Measurements from ENCODE around the gene METTL9.
"Not testable (repeated sequence)": the region's sequence is repeated elsewhere in the genome, so short reads cannot be mapped to it uniquely, and the experiment has no call there.

The METTL9 gene

GRCh38 chr16:21664801-21665492 lies 65.6 kb downstream of the METTL9 start:
- peaks cover 17% of the 10 kb centered on the region for H3K4me1 Mint-ChIP-seq
- H3K9me3 Mint-ChIP-seq: peaks cover 6% of the 10 kb centered on the region
- no peak for DNase-seq
- H3K36me3 Mint-ChIP-seq (ENCODE audit: low read depth): peaks cover 11% of the 10 kb centered on the region
- H3K27me3 Mint-ChIP-seq (ENCODE audit: low read depth, poor library complexity): peaks cover 27% of the 10 kb centered on the region
- no peak overlapping the region for H3K4me3 Mint-ChIP-seq
- no peak overlapping the region for H3K27ac Mint-ChIP-seq
- no peak for TF ChIP-seq CTCF (IDR thresholded peaks at IDR 0.05)

GRCh38 chr16:21666772-21667171 lies 67.4 kb downstream of the METTL9 start:
- peaks cover 17% of the 10 kb centered on the region for H3K4me1 Mint-ChIP-seq
- peak overlapping the region; percentile 98 for H3K27ac Mint-ChIP-seq
- no peak overlapping the region for H3K4me3 Mint-ChIP-seq
- no peak for TF ChIP-seq CTCF (IDR thresholded peaks at IDR 0.05)
- peaks cover 5% of the 10 kb centered on the region for H3K36me3 Mint-ChIP-seq (ENCODE audit: low read depth)
- peaks cover 34% of the 10 kb centered on the region for H3K27me3 Mint-ChIP-seq (ENCODE audit: low read depth, poor library complexity)
- no peak for DNase-seq
- H3K9me3 Mint-ChIP-seq: peaks cover 6% of the 10 kb centered on the region

GRCh38 chr16:21667575-21667974 lies 68.2 kb downstream of the METTL9 start:
- H3K4me1 Mint-ChIP-seq: peaks cover 17% of the 10 kb centered on the region
- peaks cover 5% of the 10 kb centered on the region for H3K36me3 Mint-ChIP-seq (ENCODE audit: low read depth)
- no peak for TF ChIP-seq CTCF (IDR thresholded peaks at IDR 0.05)
- H3K27ac Mint-ChIP-seq: no peak overlapping the region
- H3K9me3 Mint-ChIP-seq: peaks cover 6% of the 10 kb centered on the region
- H3K27me3 Mint-ChIP-seq (ENCODE audit: low read depth, poor library complexity): peaks cover 30% of the 10 kb centered on the region
- no peak for DNase-seq
- no peak overlapping the region for H3K4me3 Mint-ChIP-seq

- Mint-ChIP-seq H3K4me3 (no peak overlapping the region), H3K4me1 (no peaks in the 10 kb centered on the region), H3K9me3 (peaks cover 17% of the 10 kb centered on the region), H3K27me3 (ENCODE audit: low read depth, poor library complexity) (peaks cover 29% of the 10 kb centered on the region), H3K36me3 (ENCODE audit: low read depth) (no peaks in the 10 kb centered on the region), H3K27ac (no peak overlapping the region)
- no peak for DNase-seq
- TF ChIP-seq CTCF (IDR thresholded peaks at IDR 0.05): no peak
Observed at GRCh38 chr16:21673469-21673868, 74.1 kb downstream of the METTL9 start.

GRCh38 chr16:21674456-21674855 lies 75.1 kb downstream of the METTL9 start:
- H3K4me3 Mint-ChIP-seq; DNase-seq; H3K27ac Mint-ChIP-seq; H3K4me1 Mint-ChIP-seq; H3K36me3 Mint-ChIP-seq (ENCODE audit: low read depth): not testable (repeated sequence)
- H3K27me3 Mint-ChIP-seq (ENCODE audit: low read depth, poor library complexity): peaks cover 36% of the 10 kb centered on the region
- peaks cover 17% of the 10 kb centered on the region for H3K9me3 Mint-ChIP-seq

- not testable (repeated sequence) for H3K9me3 Mint-ChIP-seq; DNase-seq; H3K27ac Mint-ChIP-seq; H3K36me3 Mint-ChIP-seq (ENCODE audit: low read depth); H3K4me3 Mint-ChIP-seq; H3K4me1 Mint-ChIP-seq
- peaks cover 32% of the 10 kb centered on the region for H3K27me3 Mint-ChIP-seq (ENCODE audit: low read depth, poor library complexity)
Observed at GRCh38 chr16:21680714-21681113, 81.3 kb downstream of the METTL9 start.

- H3K36me3 Mint-ChIP-seq (ENCODE audit: low read depth): no peaks in the 10 kb centered on the region
- H3K9me3 Mint-ChIP-seq: no peaks in the 10 kb centered on the region
- H3K27ac Mint-ChIP-seq: no peak overlapping the region
- no peak overlapping the region for H3K4me3 Mint-ChIP-seq
- H3K27me3 Mint-ChIP-seq (ENCODE audit: low read depth, poor library complexity): peaks cover 17% of the 10 kb centered on the region
- no peak for TF ChIP-seq CTCF (IDR thresholded peaks at IDR 0.05)
- no peak for DNase-seq
- no peaks in the 10 kb centered on the region for H3K4me1 Mint-ChIP-seq
Observed at GRCh38 chr16:21683184-21683583, 83.8 kb downstream of the METTL9 start.
